LoVo (cell line): Measurements from ENCODE around the gene MMP14.

ENCODE experiments used
- DNase-seq: peaks from one replicate; pipeline ENCODE4 v3.0.0-alpha.2; 2016; ENCODE audit warnings: low spot score

MMP14 gene

GRCh38 chr14:22861651-22862050 lies 25.3 kb downstream of the MMP14 start:
- DNase-seq: no peak

GRCh38 chr14:22864979-22865378 lies 28.6 kb downstream of the MMP14 start:
- DNase-seq: no peak

GRCh38 chr14:22865424-22866405 lies 29.3 kb downstream of the MMP14 start:
- DNase-seq: no peak

GRCh38 chr14:22866874-22867273 lies 30.5 kb downstream of the MMP14 start:
- no peak for DNase-seq

- no peak for DNase-seq
These were observed 34.4 kb downstream of the MMP14 start for GRCh38 chr14:22870811-22871223.

GRCh38 chr14:22871224-22872032 lies 35.0 kb downstream of the MMP14 start, which contains the start of gene LRP10:
TSS of gene LRP10 (plus strand) at chr14:22871740. CDS start at chr14:22872304, 564 bp downstream.
- DNase-seq: peak; percentile 89

- peak; percentile 84 for DNase-seq
These were observed 35.8 kb downstream of the MMP14 start for GRCh38 chr14:22872033-22872832.

- DNase-seq: no peak
These were observed 36.6 kb downstream of the MMP14 start for GRCh38 chr14:22872833-22873520.

- DNase-seq: no peak
These were observed 38.8 kb downstream of the MMP14 start for GRCh38 chr14:22875003-22875747.

GRCh38 chr14:22875748-22876319 lies 39.4 kb downstream of the MMP14 start:
- no peak for DNase-seq

GRCh38 chr14:22877000-22877501 lies 40.7 kb downstream of the MMP14 start:
- no peak for DNase-seq

GRCh38 chr14:22878271-22879246 lies 42.2 kb downstream of the MMP14 start:
- DNase-seq: no peak

GRCh38 chr14:22882064-22882463 lies 45.7 kb downstream of the MMP14 start:
- no peak for DNase-seq

GRCh38 chr14:22882529-22883172 lies 46.3 kb downstream of the MMP14 start:
- DNase-seq: no peak

GRCh38 chr14:22883173-22883976 lies 47.0 kb downstream of the MMP14 start, which contains the start of gene REM2:
TSS of gene REM2 (plus strand) at chr14:22883222. CDS start at chr14:22883288, 66 bp downstream.
- no peak for DNase-seq

- no peak for DNase-seq
These were observed 47.8 kb downstream of the MMP14 start for GRCh38 chr14:22884076-22884737.
